ENCODE data around the gene GEMIN8. TPM values are rescaled to one million over a fixed set of nuclear protein-coding genes. Genes with fewer than 3 reads are reported as not detected.

Gene GEMIN8
- polyA plus RNA-seq, 1 donor from 2014 or later = 29.5 TPM

GRCh38 chrX:13996650-13997049 lies 33.0 kb downstream of the GEMIN8 start:
- peaks cover 0 to 3% (median 0%) of the 10 kb centered on the region in 3 donors for H3K9me3 Mint-ChIP-seq
- no peak overlapping the region for H3K4me3 Mint-ChIP-seq
- H3K27ac Mint-ChIP-seq = no peak overlapping the region
- H3K4me1 Mint-ChIP-seq = no peaks in the 10 kb centered on the region
- H3K36me3 Mint-ChIP-seq = peaks cover 2% of the 10 kb centered on the region
- H3K27me3 Mint-ChIP-seq = no peaks in the 10 kb centered on the region

GRCh38 chrX:13994536-13995080 lies 35.1 kb downstream of the GEMIN8 start:
- Mint-ChIP-seq H3K36me3 (peaks cover 2% of the 10 kb centered on the region), H3K4me3 (no peak overlapping the region), H3K27me3 (no peaks in the 10 kb centered on the region), H3K4me1 (no peaks in the 10 kb centered on the region), H3K9me3 (no peaks in the 10 kb centered on the region), H3K27ac (no peak overlapping the region)

- H3K4me3 Mint-ChIP-seq = no peak overlapping the region
- no peaks in the 10 kb centered on the region for H3K4me1 Mint-ChIP-seq
- no peaks in the 10 kb centered on the region for H3K9me3 Mint-ChIP-seq
- no peak overlapping the region for H3K27ac Mint-ChIP-seq
- H3K36me3 Mint-ChIP-seq = peaks cover 4% of the 10 kb centered on the region
- no peaks in the 10 kb centered on the region for H3K27me3 Mint-ChIP-seq
Measured at GRCh38 chrX:13994104-13994503, 35.6 kb downstream of the GEMIN8 start.

GRCh38 chrX:13990126-13990800 lies 39.4 kb downstream of the GEMIN8 start:
- Mint-ChIP-seq H3K27me3 (no peaks in the 10 kb centered on the region), H3K36me3 (peaks cover 7% of the 10 kb centered on the region), H3K4me3 (no peak overlapping the region), H3K9me3 (peaks cover 0 to 4% (median 0%) of the 10 kb centered on the region in 3 donors), H3K27ac (no peak overlapping the region), H3K4me1 (peaks cover 0 to 2% (median 0%) of the 10 kb centered on the region in 3 donors)

GRCh38 chrX:13985697-13986435 lies 43.8 kb downstream of the GEMIN8 start:
- H3K4me3 Mint-ChIP-seq = no peak overlapping the region
- no peaks in the 10 kb centered on the region for H3K27me3 Mint-ChIP-seq
- peaks cover 9 to 11% (median 10%) of the 10 kb centered on the region in 3 donors for H3K4me1 Mint-ChIP-seq
- H3K27ac Mint-ChIP-seq = no peak overlapping the region
- peaks cover 7% of the 10 kb centered on the region for H3K36me3 Mint-ChIP-seq
- peaks cover 2 to 7% (median 2%) of the 10 kb centered on the region in 3 donors for H3K9me3 Mint-ChIP-seq

- Mint-ChIP-seq H3K9me3 (peaks cover 2 to 7% (median 2%) of the 10 kb centered on the region in 3 donors), H3K36me3 (peaks cover 5% of the 10 kb centered on the region), H3K4me3 (peak overlapping the region in 2 of 4 donors; percentile 27 to 56), H3K4me1 (peaks cover 9 to 11% (median 10%) of the 10 kb centered on the region in 3 donors), H3K27ac (peak overlapping the region in 1 of 3 donors; percentile 87), H3K27me3 (no peaks in the 10 kb centered on the region)
Measured at GRCh38 chrX:13983734-13984133, 46.0 kb downstream of the GEMIN8 start.

- Mint-ChIP-seq H3K36me3 (peaks cover 1% of the 10 kb centered on the region), H3K27ac (no peak overlapping the region), H3K4me3 (no peak overlapping the region)
Measured at GRCh38 chrX:13968198-13968597, 61.5 kb downstream of the GEMIN8 start.

GRCh38 chrX:13967636-13968035 lies 62.1 kb downstream of the GEMIN8 start:
- Mint-ChIP-seq H3K4me1 (no peaks in the 10 kb centered on the region), H3K27ac (no peak overlapping the region), H3K9me3 (peaks cover 4 to 9% (median 6%) of the 10 kb centered on the region in 3 donors), H3K4me3 (no peak overlapping the region), H3K27me3 (peaks cover 3% of the 10 kb centered on the region), H3K36me3 (peaks cover 1% of the 10 kb centered on the region)

More at GRCh38 chrX:13968198-13968597, 61.5 kb downstream of the GEMIN8 start:
- Mint-ChIP-seq H3K4me1 (no peaks in the 10 kb centered on the region), H3K9me3 (peaks cover 4 to 9% (median 6%) of the 10 kb centered on the region in 3 donors), H3K27me3 (peaks cover 3% of the 10 kb centered on the region)

GRCh38 chrX:13966793-13967125 lies 62.9 kb downstream of the GEMIN8 start:
- Mint-ChIP-seq H3K36me3 (peaks cover 1% of the 10 kb centered on the region), H3K9me3 (peaks cover 2 to 6% (median 3%) of the 10 kb centered on the region in 3 donors), H3K27ac (no peak overlapping the region), H3K27me3 (peaks cover 5% of the 10 kb centered on the region), H3K4me3 (no peak overlapping the region), H3K4me1 (no peaks in the 10 kb centered on the region)

- Mint-ChIP-seq H3K4me3 (no peak overlapping the region), H3K27me3 (peaks cover 10% of the 10 kb centered on the region), H3K4me1 (no peaks in the 10 kb centered on the region), H3K36me3 (no peaks in the 10 kb centered on the region), H3K27ac (no peak overlapping the region), H3K9me3 (peaks cover 0 to 6% (median 2%) of the 10 kb centered on the region in 3 donors)
Measured at GRCh38 chrX:13966071-13966792, 63.5 kb downstream of the GEMIN8 start.

- Mint-ChIP-seq H3K27ac (no peak overlapping the region), H3K27me3 (peaks cover 10% of the 10 kb centered on the region), H3K36me3 (no peaks in the 10 kb centered on the region), H3K9me3 (peaks cover 0 to 10% (median 2%) of the 10 kb centered on the region in 3 donors), H3K4me1 (no peaks in the 10 kb centered on the region), H3K4me3 (no peak overlapping the region)
Measured at GRCh38 chrX:13965531-13965930, 64.2 kb downstream of the GEMIN8 start.

GRCh38 chrX:13956998-13957397 lies 72.7 kb downstream of the GEMIN8 start:
- peaks cover 20% of the 10 kb centered on the region for H3K27me3 Mint-ChIP-seq
- H3K4me1 Mint-ChIP-seq = peaks cover 0 to 2% (median 0%) of the 10 kb centered on the region in 3 donors
- no peaks in the 10 kb centered on the region for H3K36me3 Mint-ChIP-seq
- H3K27ac Mint-ChIP-seq = no peak overlapping the region
- H3K4me3 Mint-ChIP-seq = no peak overlapping the region
- peaks cover 7 to 9% (median 7%) of the 10 kb centered on the region in 3 donors for H3K9me3 Mint-ChIP-seq

Data from IgD-negative memory B cell (primary cell).